Pancreas (tissue), 10 donors: ENCODE data around the gene ZNF263. TPM values are rescaled to one million over a fixed set of nuclear protein-coding genes. Genes with fewer than 3 reads are reported as not detected.
A peak's percentile ranks its signal among the peaks of the same experiment; 100 is the strongest.

Experiments
- ATAC-seq, 4 donors: fragments of 200-7000 bp; cut with Tn5 transposase; one replicate each; pipeline versions ENCODE4 v1.8.0 to v1.9.1; 2020; ENCODE audit warnings: mild to moderate bottlenecking in 4 of 4, moderate library complexity in 4 of 4
- DNase-seq, 6 donors: peaks; one replicate each; pipeline ENCODE4 v3.0.0-alpha.2; 2020
- FAIRE-seq: peaks from 2 replicates; lab custom pipeline; 2012; peaks lifted over from hg19 to GRCh38; lab: Jason Lieb, UNC
- H3K27ac ChIP-seq, 4 donors: fragments of 200-600 bp; sonication (generic); 1 replicate in 3 of 4; 2 replicates in 1 of 4; pipeline versions ENCODE4 v1.5.0 to v1.8.0; 2020
- H3K27me3 ChIP-seq, 4 donors: fragments of 200-600 bp; one replicate each; pipeline ENCODE4 v1.8.0; 2021
- H3K36me3 ChIP-seq, 3 donors: fragments of 200-600 bp; sonication (generic) in 1 of 3; one replicate each; pipeline versions ENCODE4 v1.5.0 to v1.8.0; 2020 to 2021
- H3K4me1 ChIP-seq, 3 donors: fragments of 200-600 bp; one replicate each; pipeline ENCODE4 v1.8.0; 2021
- H3K4me3 ChIP-seq, 4 donors: fragments of 200-600 bp; sonication (generic) in 2 of 4; one replicate each; pipeline versions ENCODE4 v1.5.0 to v1.8.0; 2020 to 2021
- H3K9me3 ChIP-seq, 4 donors: fragments of 200-600 bp; one replicate each; pipeline ENCODE4 v1.8.0; 2021
- WGBS, 2 donors: extraction: QIAGEN DNeasy Blood & Tissue Kit; methylation state at CpG; one replicate each; pipeline ENCODE4 v1.1.7; 2013; 5-methylcytosine and 5-hydroxymethylcytosine counted together
- intact Hi-C, 3 donors: fragments of 100-400 bp; cut with DNase I; formaldehyde crosslinking; loops; one replicate each; pipeline versions ENCODE4 v1.11.1 to v1.14.2; 2022
- polyA plus RNA-seq, 2 donors: library from polyadenylated mRNA; stranded (reverse); fragments of 200-250 nt; gene quantifications; one replicate each; pipeline ENCODE4 v1.2.3, GENCODE V29; 2013
- total RNA-seq, 6 donors: library from RNA; stranded (reverse); fragmentation: NEBNext Ultra II Directional in 4 of 6; extraction: Animal tissue kit (Norgen Biotek cat#: 25700) in 4 of 6; gene quantifications; one replicate each; pipeline versions ENCODE4 v1.2.1 to v1.2.4, GENCODE V29; 2021 to 2023
- TF ChIP-seq, protein P1 (sequence below), 4 donors: fragments of 200-600 bp; sonication (generic) in 3 of 4; IDR thresholded peaks; one replicate each; pipeline versions ENCODE4 v1.5.0 to v1.8.0; 2021; ENCODE audit warnings: antibody characterized with exemption in 4 of 4
- donor health status: healthy with polysubstance abuse.
- donor health status: DM: no; HTN: no; CAD: no; lungs with moderate emphysema.
- donor health status: DM: no; HTN: no; CAD: no.
- donor health status: control.
- donor health status: control.
- donor health status: Bipolar disorder and iron deficiency.
- donor health status: DM: yes; HTN: yes; CAD: no.
- donor health status: DM: no; HTN: no; CAD: no.
- donor health status: DM: no; HTN: no; CAD: no.
- donor health status: DM: yes; HTN: yes; CAD: no.

ZNF263 gene
- total and polyA plus RNA-seq, 8 donors: 9.2 to 20.8 (median 11.0) TPM

DNA sequence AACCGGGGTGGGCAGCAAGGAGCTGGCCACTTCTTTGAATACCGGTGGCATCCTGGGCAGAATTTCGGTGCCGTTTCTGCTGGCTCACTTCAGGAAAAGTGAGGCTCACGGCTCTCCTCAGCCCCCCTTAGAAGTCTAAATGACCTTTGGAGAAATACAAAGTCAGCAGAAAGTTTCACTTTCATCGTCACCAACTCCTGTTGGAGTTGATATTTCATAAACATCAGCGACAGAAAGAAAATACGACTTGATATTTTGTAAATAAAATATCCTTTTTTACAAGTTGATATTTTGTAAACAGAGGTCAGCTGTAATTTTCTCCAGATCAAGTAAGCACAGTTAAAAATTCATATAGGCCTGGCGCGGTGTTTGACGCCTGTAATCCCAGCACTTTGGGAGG is 22.8 kb downstream of the ZNF263 start:
- H3K27ac ChIP-seq: peak overlapping the region; percentile 66 to 92 (median 84)
- 61 to 62% methylated on average over 11 of the region's 11 CpGs for WGBS, 2 donors

DNA sequence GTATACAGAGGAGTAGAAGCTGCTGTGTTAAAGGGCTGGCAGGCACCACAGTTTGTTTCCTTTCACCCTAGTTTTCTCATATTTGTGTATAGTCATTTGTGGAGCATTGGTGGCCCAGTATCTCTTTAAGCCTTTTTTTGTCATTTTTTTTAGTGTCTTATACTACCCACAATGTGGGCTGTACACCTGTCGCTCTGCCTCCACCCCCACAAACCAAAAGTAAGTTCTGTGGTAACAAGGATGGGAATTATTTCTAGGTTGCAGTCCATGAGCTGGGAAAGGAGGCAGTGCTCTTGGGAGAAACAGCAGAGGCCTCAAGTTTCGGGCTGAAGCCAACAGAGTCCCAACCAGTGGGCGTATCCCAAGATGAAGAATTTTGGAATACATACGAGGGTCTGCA is 28.2 kb downstream of the ZNF263 start:
- ATAC-seq (no peak), DNase-seq (no peak), FAIRE-seq (no peak)
- no peak overlapping the region for H3K4me3 ChIP-seq
- TF ChIP-seq, protein P1, sequence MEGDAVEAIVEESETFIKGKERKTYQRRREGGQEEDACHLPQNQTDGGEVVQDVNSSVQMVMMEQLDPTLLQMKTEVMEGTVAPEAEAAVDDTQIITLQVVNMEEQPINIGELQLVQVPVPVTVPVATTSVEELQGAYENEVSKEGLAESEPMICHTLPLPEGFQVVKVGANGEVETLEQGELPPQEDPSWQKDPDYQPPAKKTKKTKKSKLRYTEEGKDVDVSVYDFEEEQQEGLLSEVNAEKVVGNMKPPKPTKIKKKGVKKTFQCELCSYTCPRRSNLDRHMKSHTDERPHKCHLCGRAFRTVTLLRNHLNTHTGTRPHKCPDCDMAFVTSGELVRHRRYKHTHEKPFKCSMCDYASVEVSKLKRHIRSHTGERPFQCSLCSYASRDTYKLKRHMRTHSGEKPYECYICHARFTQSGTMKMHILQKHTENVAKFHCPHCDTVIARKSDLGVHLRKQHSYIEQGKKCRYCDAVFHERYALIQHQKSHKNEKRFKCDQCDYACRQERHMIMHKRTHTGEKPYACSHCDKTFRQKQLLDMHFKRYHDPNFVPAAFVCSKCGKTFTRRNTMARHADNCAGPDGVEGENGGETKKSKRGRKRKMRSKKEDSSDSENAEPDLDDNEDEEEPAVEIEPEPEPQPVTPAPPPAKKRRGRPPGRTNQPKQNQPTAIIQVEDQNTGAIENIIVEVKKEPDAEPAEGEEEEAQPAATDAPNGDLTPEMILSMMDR (IDR thresholded peaks at IDR 0.05): no peak
- intact Hi-C loops: loop anchor here in 1 of 3 donors (10.0 kb wide), 1 partner anchor 73 kb away; no protein-coding TSS in a partner anchor
- WGBS, 2 donors: 97 to 99% methylated on average over 4 of the region's 4 CpGs
- no peaks in the 10 kb centered on the region for H3K4me1 ChIP-seq
- peaks cover 6 to 34% (median 9%) of the 10 kb centered on the region in 3 donors for H3K36me3 ChIP-seq
- peaks cover 0 to 13% (median 3%) of the 10 kb centered on the region in 4 donors for H3K9me3 ChIP-seq
- no peaks in the 10 kb centered on the region for H3K27me3 ChIP-seq
- no peak overlapping the region for H3K27ac ChIP-seq

More for the DNA sequence above, 22.8 kb downstream of the ZNF263 start:
- Histone ChIP-seq H3K36me3 (peaks cover 6 to 12% (median 9%) of the 10 kb centered on the region in 3 donors), H3K4me3 (peak overlapping the region; percentile 55 to 92 (median 62)), H3K4me1 (no peaks in the 10 kb centered on the region), H3K9me3 (peaks cover 0 to 4% (median 1%) of the 10 kb centered on the region in 4 donors), H3K27me3 (no peaks in the 10 kb centered on the region)
- ATAC-seq (no peak), DNase-seq (no peak), FAIRE-seq (no peak)
- intact Hi-C loops: no loop called here
- TF ChIP-seq, protein P1 (IDR thresholded peaks at IDR 0.05): no peak

DNA sequence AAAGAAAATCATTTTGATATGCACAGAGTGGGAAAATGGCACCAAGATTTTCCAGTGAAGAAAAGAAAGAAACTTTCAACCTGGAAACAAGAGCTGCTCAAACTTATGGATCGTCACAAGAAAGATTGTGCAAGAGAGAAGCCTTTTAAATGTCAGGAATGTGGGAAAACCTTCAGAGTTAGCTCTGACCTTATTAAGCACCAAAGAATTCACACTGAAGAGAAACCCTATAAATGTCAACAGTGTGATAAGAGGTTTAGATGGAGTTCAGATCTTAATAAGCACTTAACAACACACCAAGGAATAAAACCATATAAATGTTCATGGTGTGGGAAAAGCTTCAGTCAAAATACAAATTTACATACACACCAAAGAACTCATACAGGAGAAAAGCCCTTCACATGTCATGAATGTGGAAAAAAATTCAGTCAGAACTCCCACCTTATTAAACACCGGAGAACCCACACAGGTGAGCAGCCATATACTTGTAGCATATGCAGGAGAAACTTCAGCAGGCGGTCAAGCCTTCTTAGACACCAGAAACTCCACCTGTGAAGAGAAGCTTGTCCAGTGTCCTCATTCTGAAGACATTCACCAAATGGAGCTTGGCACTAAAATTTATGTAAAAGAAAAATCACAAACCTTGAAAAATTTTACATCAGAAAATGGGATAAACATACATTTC is 34.2 kb downstream of the ZNF263 start:
- H3K4me1 ChIP-seq: no peaks in the 10 kb centered on the region
- no peak overlapping the region for H3K27ac ChIP-seq
- WGBS, 2 donors: 92 to 93% methylated on average over 3 of the region's 3 CpGs
- H3K4me3 ChIP-seq: no peak overlapping the region
- intact Hi-C loops: loop anchor here in 1 of 3 donors (10.0 kb wide), 1 partner anchor 67 kb away; no protein-coding TSS in a partner anchor
- DNase-seq (no peak), FAIRE-seq (no peak), ATAC-seq (no peak)
- TF ChIP-seq, protein P1 (IDR thresholded peaks at IDR 0.05): no peak
- no peaks in the 10 kb centered on the region for H3K27me3 ChIP-seq
- peaks cover 3 to 39% (median 10%) of the 10 kb centered on the region in 3 donors for H3K36me3 ChIP-seq
- peaks cover 0 to 28% (median 9%) of the 10 kb centered on the region in 4 donors for H3K9me3 ChIP-seq

DNA sequence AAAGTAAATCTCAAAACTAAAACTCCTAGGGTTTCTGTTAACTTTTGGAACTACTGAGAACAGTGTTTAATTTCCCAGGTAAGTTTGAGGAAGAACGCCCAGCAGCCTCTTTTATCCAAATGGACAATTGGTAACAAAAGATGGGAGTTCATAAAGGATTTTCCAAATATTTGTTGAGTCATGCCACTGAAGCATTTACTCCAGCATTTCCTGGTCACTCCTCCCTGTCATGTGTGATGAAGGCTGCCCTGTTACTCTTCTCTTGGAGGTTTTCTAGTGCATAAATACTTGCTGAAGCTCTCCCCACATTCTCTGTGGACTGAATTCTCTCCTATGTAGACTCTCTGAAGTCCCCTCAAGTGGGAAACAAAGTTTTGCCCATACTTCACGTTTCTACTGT is 38.5 kb downstream of the ZNF263 start:
- FAIRE-seq: no peak
- H3K4me1 ChIP-seq: no peaks in the 10 kb centered on the region
- 62 to 75% methylated on average over 2 of the region's 2 CpGs for WGBS, 2 donors
- intact Hi-C loops: no loop called here
- H3K4me3 ChIP-seq: no peak overlapping the region
- DNase-seq: no peak
- peaks cover 3 to 13% (median 10%) of the 10 kb centered on the region in 3 donors for H3K36me3 ChIP-seq
- no peaks in the 10 kb centered on the region for H3K27me3 ChIP-seq
- H3K27ac ChIP-seq: no peak overlapping the region
- peaks cover 0 to 20% (median 4%) of the 10 kb centered on the region in 4 donors for H3K9me3 ChIP-seq
- TF ChIP-seq, protein P1 (IDR thresholded peaks at IDR 0.05): no peak
- no peak for ATAC-seq

DNA sequence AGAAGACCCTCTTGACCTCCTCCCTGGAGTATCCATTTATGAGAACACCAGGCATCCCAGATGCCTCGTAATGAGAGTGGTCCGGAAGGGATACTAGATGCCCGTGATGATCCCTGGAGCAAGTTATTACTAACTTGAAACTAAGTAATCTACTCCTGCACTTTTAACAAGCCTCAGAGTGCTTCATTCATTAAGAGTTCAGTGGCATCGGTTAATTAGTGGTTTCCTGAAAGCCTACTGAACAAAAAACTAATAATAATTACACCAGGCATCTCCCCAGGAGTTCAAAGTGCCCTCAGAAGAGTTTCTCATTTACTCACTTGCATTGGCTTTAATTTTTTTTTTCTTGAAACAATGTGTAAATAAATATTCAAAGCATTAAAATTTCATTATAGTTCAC is 44.2 kb downstream of the ZNF263 start:
- no peaks in the 10 kb centered on the region for H3K9me3 ChIP-seq
- no peak overlapping the region for H3K4me3 ChIP-seq
- 74 to 83% methylated on average over 4 of the region's 4 CpGs for WGBS, 2 donors
- ATAC-seq (no peak), DNase-seq (no peak), FAIRE-seq (no peak)
- H3K27ac ChIP-seq: no peak overlapping the region
- intact Hi-C loops: no loop called here
- no peaks in the 10 kb centered on the region for H3K27me3 ChIP-seq
- TF ChIP-seq, protein P1 (IDR thresholded peaks at IDR 0.05): no peak
- H3K36me3 ChIP-seq: no peaks in the 10 kb centered on the region
- no peaks in the 10 kb centered on the region for H3K4me1 ChIP-seq
